GM12892 (cell line): ENCODE data around the gene NGEF.

Source experiments
- POLR2A ChIP-seq: IDR thresholded peaks from 2 replicates; pipeline ENCODE4 v1.6.1; 2011; ENCODE audit warnings: low read depth, low read length, control low read depth
- POLR2AphosphoS5 ChIP-seq: IDR thresholded peaks from 2 replicates; pipeline ENCODE4 v1.6.1; 2011; ENCODE audit warnings: low read depth, low read length, control low read depth

- TF ChIP-seq POLR2AphosphoS5 (no peak), POLR2A (no peak)
Measured at GRCh38 chr2:232942831-232943230, 70.2 kb downstream of the NGEF start.
